HG02973 (cell line): ENCODE data around the gene TOR2A.
"Not testable (repeated sequence)": the region's sequence is repeated elsewhere in the genome, so short reads cannot be mapped to it uniquely, and the experiment has no call there.

ENCODE experiments used
- ATAC-seq: cut with Tn5 transposase; IDR thresholded peaks from one replicate; pipeline ENCODE4 v1.9.1; 2021; ENCODE audit warnings: moderate library complexity; ENCODE audit not compliant: unreplicated experiment

TOR2A gene

DNA sequence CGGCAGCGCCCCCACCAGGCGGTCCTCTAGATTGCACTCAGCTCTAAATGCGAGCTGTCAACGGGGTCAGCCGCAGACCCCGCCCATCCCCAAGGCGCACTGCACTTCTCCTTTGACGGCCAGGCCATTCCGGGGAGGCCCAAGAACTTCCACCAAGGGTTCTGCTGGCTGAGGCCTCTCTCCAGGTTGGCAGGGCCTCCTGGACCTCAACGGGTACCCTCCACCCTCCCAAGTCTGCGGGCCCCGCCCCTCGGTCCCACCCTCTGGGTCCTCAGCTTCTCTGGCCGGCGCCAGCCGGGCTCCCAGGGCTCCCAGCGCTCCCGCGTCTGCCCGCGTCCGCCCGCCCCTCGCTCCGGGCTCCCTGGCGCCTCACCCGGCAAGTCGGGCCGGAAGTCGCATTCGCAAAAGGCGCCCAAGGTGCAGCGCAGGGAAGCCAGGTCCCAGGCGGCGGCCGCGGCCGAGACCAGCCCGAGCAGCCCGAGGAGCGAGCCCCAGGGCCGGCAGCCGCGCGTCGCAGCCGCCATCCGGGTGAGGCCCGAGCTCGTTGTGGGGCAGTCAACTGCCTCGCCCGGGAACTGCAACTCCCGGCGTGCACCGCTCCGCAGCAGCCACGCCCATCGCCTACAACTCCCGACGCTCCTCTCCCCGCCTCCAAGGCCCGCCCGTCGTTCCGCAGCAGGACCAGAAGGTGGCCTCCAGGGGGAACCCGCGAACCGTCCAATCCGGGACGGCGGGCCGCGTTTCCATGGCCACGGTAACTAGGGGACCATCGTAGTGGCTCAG lies at the start of gene TOR2A:
Gene TOR2A, minus strand, starts transcription at position 548 of the 783 bp plus-strand sequence. Its CDS starts 24 bp downstream, at position 524.
- peak; percentile 85 for ATAC-seq

DNA sequence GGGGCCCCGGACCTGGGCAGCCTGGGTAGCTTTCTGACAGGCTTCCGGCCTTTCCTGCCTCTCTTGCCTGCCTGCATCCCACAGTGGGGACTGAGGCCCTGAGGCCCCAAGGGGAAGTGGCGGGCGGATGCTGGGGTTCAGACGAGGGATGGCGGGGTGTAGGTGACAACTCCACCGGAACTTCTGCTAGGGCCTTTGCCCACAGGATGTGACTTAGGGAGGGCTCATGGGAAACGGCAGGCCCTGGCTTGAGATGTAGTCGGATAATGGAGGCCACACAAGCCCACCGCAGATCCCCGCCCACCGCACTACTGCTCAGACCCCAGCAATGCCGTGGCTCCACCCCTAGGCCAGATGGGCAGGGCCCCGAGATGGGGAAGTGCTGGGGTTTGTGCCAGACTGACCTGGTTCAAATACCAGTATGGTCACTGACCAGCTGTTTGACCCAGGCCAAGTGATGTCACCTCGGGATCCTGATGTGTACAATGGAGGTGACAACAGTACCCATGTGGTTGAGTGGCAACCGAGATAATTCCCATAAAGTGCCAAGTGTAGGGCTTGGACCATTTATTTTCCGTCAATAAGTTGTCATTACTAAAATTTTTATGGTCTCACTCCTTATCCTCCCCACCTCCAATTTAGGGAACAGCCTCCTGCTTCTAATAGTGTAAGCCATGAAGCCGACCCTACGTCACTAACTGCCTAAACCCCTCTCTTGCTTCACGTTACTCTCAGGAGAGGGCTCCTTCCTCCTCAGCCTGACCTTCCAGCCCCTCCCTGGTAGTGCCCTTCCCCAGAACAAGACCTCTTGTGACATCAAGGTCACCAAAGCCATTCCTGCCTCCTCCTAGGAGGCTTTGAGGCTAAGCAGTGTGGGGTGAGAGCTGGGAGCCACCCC lies 48.3 kb upstream of the TOR2A start:
- ATAC-seq = no peak

DNA sequence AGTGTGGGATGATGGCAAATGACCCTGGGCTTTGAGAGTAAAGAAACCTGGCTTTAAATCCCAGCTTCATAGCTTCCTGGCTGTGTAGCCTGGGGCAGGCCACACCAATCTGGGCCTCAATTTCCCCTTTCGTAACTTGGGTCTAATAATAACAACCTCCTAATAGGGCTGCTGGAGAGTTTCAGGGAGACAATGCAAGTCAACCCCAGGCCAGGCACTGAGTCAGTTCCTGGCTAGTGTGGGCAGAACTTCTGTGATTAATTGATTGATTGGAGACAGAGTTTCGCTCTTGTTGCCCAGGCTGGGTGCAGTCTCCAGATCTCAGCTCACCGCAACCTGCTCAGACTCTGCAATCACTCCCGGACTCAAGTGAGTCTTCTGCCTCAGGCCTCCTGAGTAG lies 46.7 kb upstream of the TOR2A start:
- ATAC-seq = no peak

DNA sequence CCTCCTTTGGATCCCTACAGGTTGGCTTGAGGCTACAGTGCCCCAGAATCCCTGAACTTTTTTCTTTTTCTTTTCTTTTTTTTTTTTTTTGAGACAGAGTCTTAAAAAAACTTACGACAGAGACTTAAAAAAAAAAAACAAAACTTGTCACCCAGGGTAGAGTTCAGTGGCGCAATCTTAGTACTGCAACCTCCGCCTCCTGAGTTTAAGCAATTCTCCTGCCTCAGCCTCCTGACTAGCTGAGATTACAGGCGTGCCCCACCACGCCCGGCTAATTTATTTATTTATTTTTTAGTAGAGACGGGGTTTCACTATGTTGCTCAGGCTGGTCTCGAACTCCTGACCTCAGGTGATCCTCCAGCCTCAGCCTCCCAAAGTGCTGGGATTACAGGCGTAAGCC lies 45.8 kb upstream of the TOR2A start:
- ATAC-seq = not testable (repeated sequence)

DNA sequence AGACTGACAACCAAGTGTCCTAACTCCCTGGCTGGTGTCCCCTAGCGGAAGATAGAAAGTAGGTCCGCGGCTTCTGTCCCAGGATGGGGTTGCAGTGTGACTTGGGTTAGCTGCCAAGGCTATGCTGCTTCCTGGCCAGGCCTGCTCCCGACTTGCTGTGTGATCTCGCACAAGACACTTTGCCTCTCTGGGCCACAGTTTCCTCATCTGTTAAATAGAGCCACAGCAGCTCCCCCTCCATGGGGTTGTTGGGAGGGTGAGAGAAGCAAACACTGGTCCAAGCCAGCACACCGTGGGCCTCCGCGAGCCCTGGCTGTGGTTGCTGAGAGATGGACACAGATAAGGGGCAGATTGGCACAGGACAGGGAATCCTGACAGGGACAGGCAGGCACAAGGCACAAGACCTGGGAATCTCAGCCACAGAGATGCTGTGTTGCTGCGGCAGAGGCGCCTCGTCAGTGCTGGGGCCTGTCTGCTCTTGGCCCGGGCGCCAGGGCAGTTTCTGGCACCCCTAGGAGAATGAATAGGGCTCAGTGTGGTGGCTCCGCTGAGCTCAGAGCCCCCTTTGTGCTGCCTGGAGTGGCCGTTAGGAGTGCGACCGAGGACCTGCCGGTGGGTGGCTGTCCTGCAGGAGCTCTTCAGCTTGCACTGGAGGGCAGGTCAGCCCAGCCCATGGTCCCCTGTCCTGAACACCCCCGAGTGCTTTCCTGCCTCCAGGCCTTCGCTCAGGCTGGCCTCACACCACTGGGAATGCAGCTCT lies 45.2 kb upstream of the TOR2A start:
- no peak for ATAC-seq

DNA sequence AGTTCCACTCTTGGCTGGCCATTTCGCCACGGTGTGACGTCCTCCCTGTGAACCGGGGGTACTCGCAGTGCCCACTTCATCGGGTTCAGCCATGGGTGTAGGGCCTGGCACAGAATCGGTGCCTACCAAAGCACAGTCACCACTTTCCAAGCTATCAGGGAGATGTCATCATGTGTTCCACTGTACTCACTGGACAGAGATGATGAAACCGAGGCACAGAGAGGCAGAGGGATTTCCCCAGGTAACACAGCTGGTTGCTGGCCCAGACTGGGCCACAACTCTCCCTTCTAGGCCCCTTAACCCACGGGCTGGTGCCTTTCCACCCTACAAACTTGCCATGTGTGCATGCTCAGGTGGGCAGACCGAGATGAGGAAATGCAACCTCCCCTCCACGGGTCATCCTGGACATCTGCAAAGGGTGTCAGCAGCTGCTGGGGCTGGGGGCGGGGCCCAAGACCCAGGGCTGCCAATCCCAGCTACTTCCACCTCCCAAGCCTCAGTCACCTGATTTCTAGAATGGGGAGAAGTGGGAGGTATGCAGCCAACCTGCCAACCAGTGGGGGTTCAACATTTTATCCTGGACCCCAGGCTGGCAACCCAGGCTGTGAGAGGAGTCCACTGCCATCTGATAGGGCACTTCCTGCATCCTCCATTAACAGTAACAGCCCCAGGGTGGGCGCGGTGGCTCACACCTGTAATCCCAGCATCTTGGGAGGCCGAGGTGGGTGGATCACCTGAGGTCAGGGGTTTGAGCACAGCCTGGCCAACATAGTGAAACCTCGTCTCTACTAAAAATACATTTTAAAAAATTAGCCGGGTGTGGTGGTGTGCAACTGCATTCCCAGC lies 44.3 kb upstream of the TOR2A start:
- peak; percentile 38 for ATAC-seq

DNA sequence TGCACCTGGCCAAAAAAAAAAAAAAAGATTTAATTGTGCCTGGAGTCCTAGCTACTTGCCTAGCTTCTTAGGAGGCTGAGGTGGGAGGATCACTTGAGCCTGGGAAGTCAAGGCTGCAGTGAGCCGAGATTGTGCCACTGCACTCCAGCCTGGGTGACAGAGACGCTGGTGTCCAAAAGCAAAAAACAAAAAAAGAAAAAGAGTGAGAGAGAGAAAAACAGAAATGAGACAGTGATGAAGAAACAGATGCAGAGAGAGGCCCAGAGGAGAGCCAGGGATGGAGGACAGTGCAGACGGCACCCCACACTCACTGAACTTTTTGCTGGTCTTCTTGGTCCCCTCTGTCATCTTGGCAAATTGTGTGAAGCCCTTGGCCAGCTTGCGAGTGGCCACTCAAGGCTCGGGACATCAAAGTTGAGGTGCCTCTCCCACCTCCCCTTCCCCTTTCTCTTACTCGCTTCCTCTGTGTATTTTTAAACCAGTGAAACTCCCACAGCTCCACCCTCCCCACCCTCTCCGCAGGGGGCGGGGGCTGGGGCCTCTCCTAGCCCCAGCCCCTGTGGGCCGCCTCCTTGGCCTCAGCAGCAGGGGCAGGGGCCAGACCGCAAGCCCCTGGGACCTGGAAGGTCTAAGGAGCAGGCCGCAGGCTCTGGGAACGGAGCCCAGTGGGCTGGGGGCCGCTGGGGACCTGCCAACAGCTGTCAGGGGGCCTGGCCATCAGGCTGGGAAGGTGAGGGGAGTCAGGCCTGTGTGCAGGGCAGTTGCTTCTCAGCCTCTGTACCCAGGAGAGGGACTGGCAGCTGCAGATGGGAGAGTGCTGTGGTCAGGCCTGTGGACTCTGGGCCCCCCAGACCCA lies 43.4 kb upstream of the TOR2A start, which contains the start of gene SH2D3C:
Gene SH2D3C, minus strand, starts transcription at position 387 of the 856 bp plus-strand sequence. Its CDS starts 39 bp downstream, at position 348.
- peak; percentile 20 for ATAC-seq

DNA sequence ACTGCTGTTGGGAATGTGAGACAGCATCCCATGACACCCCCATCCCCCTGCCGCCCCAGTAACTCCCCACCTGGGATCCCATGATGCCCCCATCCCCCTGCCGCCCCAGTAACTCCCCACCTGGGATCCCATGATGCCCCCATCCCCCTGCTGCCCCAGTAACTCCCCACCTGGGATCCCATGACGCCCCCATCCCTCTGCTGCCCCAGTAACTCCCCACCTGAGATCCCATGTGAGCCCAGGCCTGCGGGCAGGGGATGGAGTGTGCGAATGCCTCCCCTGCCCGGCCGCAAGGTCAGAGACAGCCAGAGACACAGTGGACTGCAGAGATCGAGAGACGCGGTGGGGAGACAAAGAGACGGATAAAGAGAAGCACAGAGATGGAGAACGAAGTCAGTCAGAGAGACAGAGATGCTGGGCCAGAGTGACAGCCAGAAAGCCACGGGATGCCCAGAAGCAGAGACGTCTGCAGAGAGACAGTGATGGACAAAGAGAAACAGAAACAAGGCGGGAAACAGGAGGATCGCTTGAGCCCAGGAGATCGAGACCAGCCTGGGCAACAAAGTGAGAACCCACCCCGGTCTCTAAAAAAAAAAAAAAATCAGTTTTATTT lies 42.4 kb upstream of the TOR2A start:
- no peak for ATAC-seq

DNA sequence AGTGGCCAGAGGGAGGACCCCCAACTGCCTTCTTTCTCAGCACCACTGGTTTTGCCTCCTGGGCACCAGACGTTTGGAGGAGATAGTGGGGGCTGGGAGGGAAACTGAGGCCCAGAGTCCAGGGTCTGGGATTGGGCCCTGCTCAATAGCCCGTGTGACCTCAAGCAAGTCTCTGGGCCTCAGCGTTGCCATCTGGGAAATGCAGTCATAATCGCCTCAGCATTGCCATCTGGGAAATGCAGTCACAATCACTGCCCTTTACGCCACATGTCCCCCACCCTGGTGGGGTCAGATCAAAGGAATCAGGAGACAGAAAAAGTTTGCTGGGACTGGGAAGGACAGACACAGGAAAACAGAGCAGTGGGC lies 41.8 kb upstream of the TOR2A start:
- no peak for ATAC-seq

DNA sequence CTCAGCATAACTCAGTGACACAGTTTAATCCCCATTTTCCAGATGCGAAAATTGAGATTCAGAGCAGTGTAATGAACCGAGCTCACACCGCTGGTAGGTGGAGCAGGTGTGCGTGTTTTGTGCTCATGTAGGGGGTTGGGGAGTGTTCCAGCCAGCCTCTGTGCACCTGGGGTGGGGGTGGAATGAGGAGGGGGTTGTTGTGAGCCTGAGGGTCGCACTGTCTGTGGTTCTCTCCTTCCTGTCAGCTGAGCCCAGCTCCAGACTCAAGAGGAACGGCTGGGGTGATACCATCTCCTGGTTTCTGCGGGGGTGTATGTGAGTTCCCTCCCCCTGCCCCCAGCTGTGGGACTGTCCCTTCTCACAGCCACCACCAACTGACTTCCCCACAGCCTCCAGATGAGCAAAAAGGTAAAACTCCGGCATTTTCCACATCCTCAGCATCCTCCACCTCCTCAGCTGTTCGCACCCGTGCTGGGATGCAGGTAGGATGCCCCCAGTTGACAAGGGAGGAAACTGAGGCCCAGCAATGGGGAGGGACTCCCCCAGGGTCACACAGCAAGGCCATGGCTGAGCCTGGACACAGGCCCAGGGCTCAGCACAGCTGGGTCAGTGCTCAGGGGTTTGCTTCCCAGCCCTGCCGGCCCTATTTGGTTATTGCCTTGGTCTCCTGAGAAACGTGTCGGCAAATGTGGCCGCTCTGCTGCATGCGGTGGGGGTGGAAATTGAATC lies 41.3 kb upstream of the TOR2A start:
- ATAC-seq = no peak

DNA sequence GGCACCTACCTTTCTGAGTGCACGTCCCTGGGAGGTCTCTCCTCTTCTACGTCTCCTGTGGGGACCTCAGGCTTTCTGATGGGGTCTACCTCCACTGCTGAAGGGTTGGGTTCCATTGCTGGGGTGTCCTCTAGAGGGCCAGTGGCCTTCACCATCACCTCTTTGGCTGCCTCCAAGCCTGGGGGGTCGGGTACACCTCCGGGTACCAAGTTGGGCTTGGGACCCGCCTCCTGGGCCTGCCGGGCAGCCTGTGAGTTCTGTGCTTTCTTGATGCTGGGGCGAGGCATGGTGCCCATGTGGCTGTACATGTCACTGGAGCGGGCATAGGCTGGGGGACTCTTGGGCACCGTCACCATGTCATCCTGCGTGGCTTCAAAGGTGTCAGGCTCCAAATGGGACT lies 38.9 kb upstream of the TOR2A start:
- ATAC-seq = no peak

DNA sequence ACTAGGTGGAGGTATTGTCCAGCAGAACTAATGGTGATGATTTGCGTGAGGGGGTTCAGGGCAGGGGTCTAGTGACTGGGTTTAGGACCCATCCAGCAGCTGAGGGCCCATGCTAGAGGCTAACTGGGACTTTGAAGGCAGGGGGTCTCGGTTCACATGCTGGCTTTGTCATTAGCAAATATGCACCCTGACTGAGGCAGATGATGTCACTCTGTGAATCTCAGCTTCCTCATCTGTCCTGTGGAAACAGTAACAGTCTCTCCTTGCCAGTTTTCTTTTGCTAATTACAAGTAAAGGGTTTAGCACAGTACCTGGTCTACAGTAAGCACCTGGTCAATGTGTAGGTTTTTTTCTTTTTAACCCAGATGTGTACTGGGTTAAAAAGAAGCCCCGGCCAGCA lies 38.2 kb upstream of the TOR2A start:
- no peak for ATAC-seq

DNA sequence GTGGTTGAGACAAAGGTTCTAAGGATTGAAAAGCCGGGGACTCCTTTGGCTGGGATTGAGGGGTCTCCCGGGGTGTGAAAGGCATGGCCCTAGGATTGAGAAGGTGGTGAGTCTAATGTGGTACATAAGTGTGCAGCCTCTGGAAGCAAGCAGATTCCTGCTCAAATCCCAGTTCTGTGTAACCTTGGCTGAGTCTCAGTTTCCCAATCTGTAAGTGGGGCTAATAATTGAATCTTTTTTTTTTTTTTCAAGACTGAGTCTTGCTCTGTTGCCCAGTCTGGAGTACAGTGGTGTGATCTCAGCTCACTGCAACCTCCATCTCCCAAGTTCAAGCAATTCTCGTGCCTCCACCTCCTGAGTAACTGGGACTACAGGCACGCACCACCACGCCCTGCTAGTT lies 37.5 kb upstream of the TOR2A start:
- ATAC-seq = no peak

DNA sequence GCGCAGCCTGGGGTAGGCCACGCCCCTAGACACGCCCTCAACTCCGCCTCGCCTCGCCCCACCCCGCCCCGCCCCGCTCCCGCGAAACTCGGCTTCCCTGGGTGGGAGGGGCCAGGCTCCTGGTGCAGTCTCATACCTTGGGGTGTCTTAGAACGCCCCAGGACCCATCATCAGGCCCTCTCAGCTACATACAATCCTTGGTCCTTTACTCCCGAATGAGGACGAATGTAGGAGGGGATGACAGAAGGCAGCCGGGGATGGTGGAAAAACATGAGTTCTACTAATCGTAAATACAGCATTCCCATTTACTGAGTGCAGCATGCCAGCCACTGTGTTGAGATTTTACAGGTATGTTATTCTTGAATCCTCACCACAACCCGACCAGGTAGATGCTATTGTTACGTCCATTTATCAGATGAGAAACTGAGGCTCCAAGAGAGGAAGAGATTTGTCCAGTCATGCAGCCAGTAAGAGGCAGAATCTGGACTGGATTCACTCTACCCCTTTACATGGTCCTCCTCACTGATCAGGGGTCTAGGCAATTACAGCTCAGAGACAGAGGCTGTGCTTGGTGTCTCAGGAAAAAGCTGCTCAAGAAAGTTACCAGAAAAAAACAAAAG lies 36.6 kb upstream of the TOR2A start:
- ATAC-seq = no peak

DNA sequence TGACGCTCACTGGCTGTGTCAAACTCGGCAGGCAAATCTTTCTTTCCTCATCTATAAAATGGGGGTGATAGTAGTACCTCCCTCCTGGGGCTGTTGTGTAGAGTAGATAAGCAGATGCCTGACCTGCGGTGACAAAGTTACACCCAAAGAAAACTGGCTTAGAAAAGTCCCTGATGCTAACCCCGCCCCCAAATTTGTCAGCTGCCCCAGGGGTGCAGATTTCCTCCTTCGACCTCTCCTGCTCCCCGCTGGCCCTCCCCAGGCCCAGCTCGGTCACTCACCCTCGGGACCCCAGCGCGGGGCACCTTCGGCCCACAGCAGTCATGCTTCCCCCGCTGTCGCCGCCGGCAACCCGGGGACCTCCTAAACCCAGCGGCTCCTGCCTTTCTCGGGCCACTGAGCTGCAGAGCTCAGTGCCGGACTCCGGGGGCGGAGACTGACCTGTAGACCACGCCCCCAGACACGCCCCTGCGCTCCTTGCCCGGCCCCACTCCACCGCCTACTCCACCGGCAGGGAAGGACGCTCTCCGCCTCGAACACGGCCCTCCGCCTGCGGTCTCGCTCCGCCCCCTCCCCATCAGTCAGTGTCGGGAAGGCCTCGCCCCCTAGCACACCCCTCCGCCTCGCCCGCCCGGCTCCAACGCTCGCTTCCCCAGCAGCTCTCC lies 35.9 kb upstream of the TOR2A start:
- ATAC-seq = peak; percentile 80

DNA sequence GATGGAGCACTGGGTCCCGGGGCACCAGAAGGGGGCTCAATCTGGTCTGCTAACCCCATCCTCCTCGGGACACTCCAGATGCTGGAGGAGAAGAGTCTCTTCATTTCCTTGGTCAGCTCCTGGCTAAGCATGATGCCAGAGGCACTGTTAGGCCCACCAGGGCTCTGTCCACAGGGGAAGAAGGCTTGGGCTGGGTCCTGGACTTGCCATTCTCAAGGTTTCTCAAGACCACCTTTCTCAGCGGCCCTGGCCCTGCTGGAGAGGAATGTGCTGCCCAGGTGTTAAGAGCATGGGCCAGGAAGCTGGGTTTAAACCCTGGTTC lies 35.5 kb upstream of the TOR2A start:
- ATAC-seq = no peak

DNA sequence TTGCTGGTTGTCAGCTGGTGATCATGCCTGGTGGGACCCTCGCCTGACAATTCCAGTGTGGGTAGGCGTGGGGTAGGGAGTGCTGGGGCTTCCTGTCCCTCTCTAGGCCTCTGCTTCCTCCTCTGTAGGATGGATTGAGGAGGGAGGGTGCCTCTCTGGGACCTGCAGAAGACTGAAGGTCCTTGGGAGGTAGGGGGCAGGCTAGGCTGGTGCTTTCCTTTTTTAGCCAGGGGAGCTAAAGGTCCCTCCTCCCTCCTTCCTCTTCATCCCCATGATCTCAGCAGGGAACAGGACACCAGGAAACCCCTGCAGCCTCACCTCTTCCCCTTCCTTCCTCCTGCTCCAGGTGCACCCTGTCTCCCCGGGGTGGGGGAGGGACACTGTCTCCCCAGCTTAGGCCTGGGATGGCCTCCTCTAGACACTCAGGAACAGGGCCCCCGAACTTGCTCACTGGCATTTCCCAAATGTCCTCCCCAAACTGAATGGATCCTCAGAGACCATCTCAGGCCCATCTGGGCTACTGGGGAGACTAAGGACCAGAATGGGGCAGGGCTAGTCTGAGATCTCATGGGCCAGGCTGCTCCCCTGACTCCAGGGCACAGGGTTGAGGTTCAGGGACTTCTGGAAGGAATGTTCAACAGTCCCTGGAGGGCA lies 35.0 kb upstream of the TOR2A start:
- ATAC-seq = no peak
